ENCODE data around the gene CYYR1. TPM values are rescaled to one million over a fixed set of nuclear protein-coding genes. Genes with fewer than 3 reads are reported as not detected.

Gene CYYR1
- 0.13 and 0.19 TPM in 2 replicates for total RNA-seq

DNA sequence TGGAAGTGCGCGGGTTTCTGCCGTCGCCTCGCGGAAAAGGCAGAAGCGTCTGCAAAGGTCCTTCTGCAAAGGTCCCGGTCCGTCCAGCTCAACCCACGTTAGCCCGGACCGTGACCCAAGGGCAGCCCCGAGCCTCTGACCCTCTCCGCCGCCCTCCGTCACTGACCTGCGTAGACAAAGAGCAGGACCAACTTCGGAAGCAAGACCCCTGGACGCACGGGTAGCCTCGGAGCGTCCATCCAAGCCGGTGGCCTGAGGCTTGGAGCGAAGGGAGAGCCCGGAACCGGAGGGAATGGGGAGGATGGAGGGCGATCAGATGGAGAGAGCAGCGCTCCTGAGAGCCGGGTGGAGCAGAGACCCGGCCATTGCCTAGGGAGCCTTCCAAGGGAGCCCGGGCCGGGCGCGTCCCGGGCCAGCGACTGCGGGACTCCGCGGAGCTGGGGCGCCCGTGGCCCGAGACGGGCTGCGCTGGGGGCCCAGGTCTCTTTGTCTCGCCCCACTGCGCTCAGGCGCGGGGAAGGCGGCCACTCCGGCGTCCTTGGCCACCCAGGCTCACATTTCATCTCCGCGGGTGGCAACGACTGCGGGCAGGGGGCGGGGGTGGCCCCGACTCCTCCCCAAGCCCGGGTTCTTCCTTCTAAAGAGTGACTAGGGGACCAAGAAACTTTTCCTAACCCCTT, at the start of gene CYYR1:
TSS of gene CYYR1 (minus strand) at position 585 of the 680 bp plus-strand sequence. CDS start at position 239, 346 bp downstream.

Data from aortic smooth muscle cell (primary cell).